ENCODE measurements around the gene FOXA2.

The FOXA2 gene

GRCh38 chr20:22569353-22569752, 15.0 kb downstream of the FOXA2 start:
- H3K27me3 ChIP-seq (ENCODE audit: control insufficient read depth in 1 of 2, insufficient read depth in 2 of 2, low read length in 2 of 2), result peaks cover 54 to 62% of the 10 kb centered on the region in 2 donors
- no peak overlapping the region for H3K27ac ChIP-seq (ENCODE audit: low read depth, low read length)
- H3K4me1 ChIP-seq (ENCODE audit: control insufficient read depth in 1 of 2, insufficient read depth in 2 of 2, low read length in 2 of 2), result no peaks in the 10 kb centered on the region
- H3K9ac ChIP-seq (ENCODE audit: low read depth in 1 of 2, low read length in 2 of 2), result no peak overlapping the region
- no peaks in the 10 kb centered on the region for H3K36me3 ChIP-seq (ENCODE audit: control insufficient read depth in 1 of 2, insufficient read depth in 2 of 2, low read length in 2 of 2)
- H3K9me3 ChIP-seq (ENCODE audit: control insufficient read depth in 1 of 2, low read length in 2 of 2), result no peaks in the 10 kb centered on the region
- H3K4me3 ChIP-seq (ENCODE audit: low read depth in 1 of 2, low read length in 2 of 2), result no peak overlapping the region

GRCh38 chr20:22568872-22569344, 15.5 kb downstream of the FOXA2 start:
- Histone ChIP-seq H3K4me3 (ENCODE audit: low read depth in 1 of 2, low read length in 2 of 2) (no peak overlapping the region), H3K27ac (ENCODE audit: low read depth, low read length) (no peak overlapping the region), H3K27me3 (ENCODE audit: control insufficient read depth in 1 of 2, insufficient read depth in 2 of 2, low read length in 2 of 2) (peaks cover 54 to 65% of the 10 kb centered on the region in 2 donors), H3K4me1 (ENCODE audit: control insufficient read depth in 1 of 2, insufficient read depth in 2 of 2, low read length in 2 of 2) (no peaks in the 10 kb centered on the region), H3K36me3 (ENCODE audit: control insufficient read depth in 1 of 2, insufficient read depth in 2 of 2, low read length in 2 of 2) (no peaks in the 10 kb centered on the region), H3K9me3 (ENCODE audit: control insufficient read depth in 1 of 2, low read length in 2 of 2) (no peaks in the 10 kb centered on the region), H3K9ac (ENCODE audit: low read depth in 1 of 2, low read length in 2 of 2) (no peak overlapping the region)

GRCh38 chr20:22567944-22568871, 16.2 kb downstream of the FOXA2 start:
- Histone ChIP-seq H3K9me3 (ENCODE audit: control insufficient read depth in 1 of 2, low read length in 2 of 2) (no peaks in the 10 kb centered on the region), H3K27me3 (ENCODE audit: control insufficient read depth in 1 of 2, insufficient read depth in 2 of 2, low read length in 2 of 2) (peaks cover 54 to 60% of the 10 kb centered on the region in 2 donors), H3K36me3 (ENCODE audit: control insufficient read depth in 1 of 2, insufficient read depth in 2 of 2, low read length in 2 of 2) (no peaks in the 10 kb centered on the region), H3K9ac (ENCODE audit: low read depth in 1 of 2, low read length in 2 of 2) (no peak overlapping the region), H3K27ac (ENCODE audit: low read depth, low read length) (no peak overlapping the region), H3K4me1 (ENCODE audit: control insufficient read depth in 1 of 2, insufficient read depth in 2 of 2, low read length in 2 of 2) (peaks cover 0 to 6% of the 10 kb centered on the region in 2 donors), H3K4me3 (ENCODE audit: low read depth in 1 of 2, low read length in 2 of 2) (no peak overlapping the region)

- Histone ChIP-seq H3K27ac (ENCODE audit: low read depth, low read length) (no peak overlapping the region), H3K36me3 (ENCODE audit: control insufficient read depth in 1 of 2, insufficient read depth in 2 of 2, low read length in 2 of 2) (no peaks in the 10 kb centered on the region), H3K9me3 (ENCODE audit: control insufficient read depth in 1 of 2, low read length in 2 of 2) (no peaks in the 10 kb centered on the region), H3K4me3 (ENCODE audit: low read depth in 1 of 2, low read length in 2 of 2) (no peak overlapping the region), H3K27me3 (ENCODE audit: control insufficient read depth in 1 of 2, insufficient read depth in 2 of 2, low read length in 2 of 2) (peaks cover 43 to 63% of the 10 kb centered on the region in 2 donors), H3K9ac (ENCODE audit: low read depth in 1 of 2, low read length in 2 of 2) (no peak overlapping the region), H3K4me1 (ENCODE audit: control insufficient read depth in 1 of 2, insufficient read depth in 2 of 2, low read length in 2 of 2) (peaks cover 0 to 8% of the 10 kb centered on the region in 2 donors)
Observed at GRCh38 chr20:22566876-22567658, 17.3 kb downstream of the FOXA2 start.

GRCh38 chr20:22563062-22563965, 21.1 kb downstream of the FOXA2 start:
- Histone ChIP-seq H3K36me3 (ENCODE audit: control insufficient read depth in 1 of 2, insufficient read depth in 2 of 2, low read length in 2 of 2) (no peaks in the 10 kb centered on the region), H3K27ac (ENCODE audit: low read depth, low read length) (no peak overlapping the region), H3K4me1 (ENCODE audit: control insufficient read depth in 1 of 2, insufficient read depth in 2 of 2, low read length in 2 of 2) (peaks cover 0 to 8% of the 10 kb centered on the region in 2 donors), H3K9ac (ENCODE audit: low read depth in 1 of 2, low read length in 2 of 2) (no peak overlapping the region), H3K27me3 (ENCODE audit: control insufficient read depth in 1 of 2, insufficient read depth in 2 of 2, low read length in 2 of 2) (peaks cover 17 to 35% of the 10 kb centered on the region in 2 donors), H3K9me3 (ENCODE audit: control insufficient read depth in 1 of 2, low read length in 2 of 2) (no peaks in the 10 kb centered on the region), H3K4me3 (ENCODE audit: low read depth in 1 of 2, low read length in 2 of 2) (no peak overlapping the region)

- H3K4me1 ChIP-seq (ENCODE audit: control insufficient read depth in 1 of 2, insufficient read depth in 2 of 2, low read length in 2 of 2), result peaks cover 0 to 8% of the 10 kb centered on the region in 2 donors
- no peak overlapping the region for H3K9ac ChIP-seq (ENCODE audit: low read depth in 1 of 2, low read length in 2 of 2)
- peaks cover 10 to 30% of the 10 kb centered on the region in 2 donors for H3K27me3 ChIP-seq (ENCODE audit: control insufficient read depth in 1 of 2, insufficient read depth in 2 of 2, low read length in 2 of 2)
- no peaks in the 10 kb centered on the region for H3K36me3 ChIP-seq (ENCODE audit: control insufficient read depth in 1 of 2, insufficient read depth in 2 of 2, low read length in 2 of 2)
- H3K27ac ChIP-seq (ENCODE audit: low read depth, low read length), result no peak overlapping the region
- H3K9me3 ChIP-seq (ENCODE audit: control insufficient read depth in 1 of 2, low read length in 2 of 2), result no peaks in the 10 kb centered on the region
- no peak overlapping the region for H3K4me3 ChIP-seq (ENCODE audit: low read depth in 1 of 2, low read length in 2 of 2)
Observed at GRCh38 chr20:22562620-22563019, 21.8 kb downstream of the FOXA2 start.

GRCh38 chr20:22561965-22562577, 22.3 kb downstream of the FOXA2 start:
- H3K4me1 ChIP-seq (ENCODE audit: control insufficient read depth in 1 of 2, insufficient read depth in 2 of 2, low read length in 2 of 2), result peaks cover 0 to 8% of the 10 kb centered on the region in 2 donors
- H3K27me3 ChIP-seq (ENCODE audit: control insufficient read depth in 1 of 2, insufficient read depth in 2 of 2, low read length in 2 of 2), result peaks cover 5 to 26% of the 10 kb centered on the region in 2 donors
- no peaks in the 10 kb centered on the region for H3K36me3 ChIP-seq (ENCODE audit: control insufficient read depth in 1 of 2, insufficient read depth in 2 of 2, low read length in 2 of 2)
- no peaks in the 10 kb centered on the region for H3K9me3 ChIP-seq (ENCODE audit: control insufficient read depth in 1 of 2, low read length in 2 of 2)
- no peak overlapping the region for H3K27ac ChIP-seq (ENCODE audit: low read depth, low read length)
- no peak overlapping the region for H3K4me3 ChIP-seq (ENCODE audit: low read depth in 1 of 2, low read length in 2 of 2)
- no peak overlapping the region for H3K9ac ChIP-seq (ENCODE audit: low read depth in 1 of 2, low read length in 2 of 2)

GRCh38 chr20:22560817-22561216, 23.6 kb downstream of the FOXA2 start:
- Histone ChIP-seq H3K36me3 (ENCODE audit: control insufficient read depth in 1 of 2, insufficient read depth in 2 of 2, low read length in 2 of 2) (no peaks in the 10 kb centered on the region), H3K27ac (ENCODE audit: low read depth, low read length) (no peak overlapping the region), H3K4me1 (ENCODE audit: control insufficient read depth in 1 of 2, insufficient read depth in 2 of 2, low read length in 2 of 2) (peaks cover 0 to 8% of the 10 kb centered on the region in 2 donors), H3K9me3 (ENCODE audit: control insufficient read depth in 1 of 2, low read length in 2 of 2) (no peaks in the 10 kb centered on the region), H3K9ac (ENCODE audit: low read depth in 1 of 2, low read length in 2 of 2) (no peak overlapping the region), H3K4me3 (ENCODE audit: low read depth in 1 of 2, low read length in 2 of 2) (no peak overlapping the region), H3K27me3 (ENCODE audit: control insufficient read depth in 1 of 2, insufficient read depth in 2 of 2, low read length in 2 of 2) (peaks cover 4 to 16% of the 10 kb centered on the region in 2 donors)

GRCh38 chr20:22559711-22560318, 24.6 kb downstream of the FOXA2 start:
- Histone ChIP-seq H3K4me1 (ENCODE audit: control insufficient read depth in 1 of 2, insufficient read depth in 2 of 2, low read length in 2 of 2) (peaks cover 0 to 8% of the 10 kb centered on the region in 2 donors), H3K9me3 (ENCODE audit: control insufficient read depth in 1 of 2, low read length in 2 of 2) (no peaks in the 10 kb centered on the region), H3K27me3 (ENCODE audit: control insufficient read depth in 1 of 2, insufficient read depth in 2 of 2, low read length in 2 of 2) (peaks cover 4 to 15% of the 10 kb centered on the region in 2 donors), H3K9ac (ENCODE audit: low read depth in 1 of 2, low read length in 2 of 2) (no peak overlapping the region), H3K4me3 (ENCODE audit: low read depth in 1 of 2, low read length in 2 of 2) (no peak overlapping the region), H3K27ac (ENCODE audit: low read depth, low read length) (no peak overlapping the region), H3K36me3 (ENCODE audit: control insufficient read depth in 1 of 2, insufficient read depth in 2 of 2, low read length in 2 of 2) (no peaks in the 10 kb centered on the region)
